PC-9 (cell line): ENCODE measurements around the gene GUCY2D. TPM values are rescaled to one million over a fixed set of nuclear protein-coding genes. Genes with fewer than 3 reads are reported as not detected.

Experiments used
- BruUV-seq: library from RNA; stranded (reverse); fragments of 400-500 nt; replicated peaks from 2 replicates; lab custom pipeline; 2021; lab: Mats Ljungman, UMichigan
- CTCF ChIA-PET: fragments of 300-600 bp; sonication (Branson Sonifier 250); formaldehyde crosslinking; loops from one replicate; lab custom pipeline; 2022; ENCODE audit warnings: antibody characterized with exemption; lab: Charles Lee
- POLR2A ChIA-PET: fragments of 300-600 bp; sonication (Branson Sonifier 250); formaldehyde crosslinking; loops from one replicate; lab custom pipeline; 2022; ENCODE audit warnings: antibody characterized with exemption; ENCODE audit not compliant: unreplicated experiment; lab: Charles Lee
- DNase-seq, 2 experiments: peaks; one replicate each; pipeline versions ENCODE4 v3.0.0 to v3.0.0-alpha.2; 2015 to 2022; ENCODE audit warnings: mixed read lengths in 1 of 2
- H2AFZ ChIP-seq: fragments of 200-600 bp; sonication (generic); 2 replicates; pipeline ENCODE4 v1.8.1; 2017; ENCODE audit warnings: antibody characterized with exemption
- H3F3A ChIP-seq: fragments of 200-600 bp; sonication (generic); 2 replicates; pipeline ENCODE4 v1.8.1; 2017; ENCODE audit warnings: antibody characterized with exemption, mild to moderate bottlenecking, low read depth; ENCODE audit not compliant: insufficient read depth
- H3K27ac ChIP-seq: fragments of 200-600 bp; sonication (generic); 2 replicates; pipeline ENCODE4 v1.6.1; 2016; ENCODE audit warnings: mixed run types
- H3K27me3 ChIP-seq: fragments of 200-600 bp; sonication (generic); 2 replicates; pipeline ENCODE4 v1.6.1; 2016; ENCODE audit warnings: low read depth, mixed run types; ENCODE audit not compliant: insufficient read depth
- H3K36me3 ChIP-seq: fragments of 200-600 bp; sonication (generic); 2 replicates; pipeline ENCODE4 v1.6.1; 2016; ENCODE audit warnings: low read depth, mixed run types
- H3K4me1 ChIP-seq: fragments of 200-600 bp; sonication (generic); replicated peaks from 2 replicates; pipeline ENCODE4 v1.6.1; 2016; ENCODE audit warnings: mixed run types; ENCODE audit not compliant: insufficient read depth
- H3K4me2 ChIP-seq: fragments of 200-600 bp; sonication (generic); 2 replicates; pipeline ENCODE4 v1.6.1; 2017; ENCODE audit warnings: mixed run types
- H3K4me3 ChIP-seq: fragments of 200-600 bp; sonication (generic); 2 replicates; pipeline ENCODE4 v1.6.1; 2016; ENCODE audit warnings: mixed run types
- H3K79me2 ChIP-seq: fragments of 200-600 bp; sonication (generic); 2 replicates; pipeline ENCODE4 v1.6.1; 2017; ENCODE audit warnings: low read depth, mixed run types
- H3K9me2 ChIP-seq: fragments of 200-600 bp; sonication (generic); 2 replicates; pipeline ENCODE4 v1.8.1; 2017; ENCODE audit warnings: mild to moderate bottlenecking; ENCODE audit not compliant: insufficient read depth
- H3K9me3 ChIP-seq: fragments of 200-600 bp; sonication (generic); 2 replicates; pipeline ENCODE4 v1.8.1; 2016; ENCODE audit warnings: low read depth; ENCODE audit not compliant: insufficient read depth
- H4K20me1 ChIP-seq: fragments of 200-600 bp; sonication (generic); 2 replicates; pipeline ENCODE4 v1.8.1; 2017; ENCODE audit not compliant: insufficient read depth
- CTCF ChIP-seq: fragments of 200-600 bp; sonication (generic); conservative IDR thresholded peaks from 2 replicates; pipeline ENCODE4 v1.6.1; 2017; ENCODE audit warnings: mixed run types, antibody characterized with exemption, mild to moderate bottlenecking, moderate library complexity
- EZH2 ChIP-seq: fragments of 200-600 bp; sonication (generic); IDR thresholded peaks from 2 replicates; pipeline ENCODE4 v1.8.0; 2017; ENCODE audit warnings: antibody characterized with exemption, low read depth
- intact Hi-C: fragments of 100-400 bp; cut with micrococcal nuclease; formaldehyde crosslinking; loops from one replicate; pipeline ENCODE4 v1.10.0; 2022; ENCODE audit not compliant: unreplicated experiment
- total RNA-seq: library from RNA; stranded (reverse); gene quantifications from 2 replicates; pipeline ENCODE4 v1.2.3, GENCODE V29; 2021

Gene GUCY2D
- total RNA-seq, 1 experiment from 2014 or later: 0.79 TPM

- Histone ChIP-seq H3K27me3 (no peaks in the 10 kb centered on the region), H3K36me3 (no peaks in the 10 kb centered on the region), H4K20me1 (no peaks in the 10 kb centered on the region), H3K79me2 (no peaks in the 10 kb centered on the region), H3K4me3 (no peak overlapping the region), H3K4me1 (peaks cover 9% of the 10 kb centered on the region), H3K9me3 (no peaks in the 10 kb centered on the region), H2AFZ (no peak overlapping the region), H3K9me2 (no peaks in the 10 kb centered on the region), H3K4me2 (no peak overlapping the region), H3F3A (peaks cover 5% of the 10 kb centered on the region; the same call in 1 of the 2 replicates), H3K27ac (no peak overlapping the region)
- DNase-seq: no peak
- intact Hi-C loops: no loop called here
- ChIA-PET CTCF (no interaction called here), POLR2A (interaction anchor here (0.7 kb wide), 2 partner anchors 46 to 158 kb away, joined by 3 to 11 read pairs; partner anchors contain the start of gene BORCS6)
- no TSS peak for BruUV-seq
- no peak for TF ChIP-seq CTCF
- TF ChIP-seq EZH2: no peak
Measured at GRCh38 chr17:8031950-8032349, 29.5 kb downstream of the GUCY2D start.

- Histone ChIP-seq H3K9me2 (no peaks in the 10 kb centered on the region), H2AFZ (no peak overlapping the region), H3K27ac (no peak overlapping the region), H3K27me3 (no peaks in the 10 kb centered on the region), H4K20me1 (no peaks in the 10 kb centered on the region), H3K4me1 (peaks cover 9% of the 10 kb centered on the region), H3F3A (peaks cover 5% of the 10 kb centered on the region; the same call in 1 of the 2 replicates), H3K4me2 (no peak overlapping the region), H3K4me3 (no peak overlapping the region), H3K36me3 (no peaks in the 10 kb centered on the region), H3K9me3 (no peaks in the 10 kb centered on the region), H3K79me2 (no peaks in the 10 kb centered on the region)
- DNase-seq: no peak
- ChIA-PET CTCF (no interaction called here), POLR2A (no interaction called here)
- TF ChIP-seq CTCF (no peak), EZH2 (no peak)
- no TSS peak for BruUV-seq
- intact Hi-C loops: no loop called here
Measured at GRCh38 chr17:8032442-8032841, 30.0 kb downstream of the GUCY2D start.

- BruUV-seq: no TSS peak
Measured at GRCh38 chr17:8038954-8039610, 36.7 kb downstream of the GUCY2D start, which contains the start of gene ALOX15B. TSS of gene ALOX15B (plus strand) at chr17:8039059. CDS start at chr17:8039156, 97 bp downstream.

More at GRCh38 chr17:8038954-8039610, 36.7 kb downstream of the GUCY2D start, which contains the start of gene ALOX15B:
- H3K9me3 ChIP-seq: no peaks in the 10 kb centered on the region
- no peak within 1 kb of the TSS for H3K27ac ChIP-seq
- peaks cover 5% of the 10 kb centered on the region; the same call in 1 of the 2 replicates for H3K4me1 ChIP-seq
- POLR2A ChIA-PET: no interaction called here
- peaks cover 9% of the 10 kb centered on the region; the same call in 1 of the 2 replicates for H3F3A ChIP-seq
- CTCF ChIA-PET: no interaction called here
- H2AFZ ChIP-seq: no peak within 1 kb of the TSS
- H3K4me2 ChIP-seq: no peak within 1 kb of the TSS
- H3K36me3 ChIP-seq: no peaks in the 10 kb centered on the region
- H4K20me1 ChIP-seq: no peaks in the 10 kb centered on the region
- no peaks in the 10 kb centered on the region for H3K27me3 ChIP-seq
- intact Hi-C loops: no loop called here
- H3K4me3 ChIP-seq: no peak within 1 kb of the TSS
- TF ChIP-seq EZH2: no peak
- TF ChIP-seq CTCF: no peak
- no peak for DNase-seq
- H3K9me2 ChIP-seq: no peaks in the 10 kb centered on the region
- H3K79me2 ChIP-seq: no peaks in the 10 kb centered on the region
